GM15510 (cell line): ENCODE results near the gene COL27A1.
"Not testable (repeated sequence)": the region's sequence is repeated elsewhere in the genome, so short reads cannot be mapped to it uniquely, and the experiment has no call there.

ENCODE experiments used
- POLR2A ChIP-seq: IDR thresholded peaks from 3 replicates; pipeline ENCODE4 v1.6.1; 2011; ENCODE audit warnings: borderline replicate concordance; ENCODE audit not compliant: insufficient read length; ENCODE audit errors: extremely low read depth

The COL27A1 gene

DNA sequence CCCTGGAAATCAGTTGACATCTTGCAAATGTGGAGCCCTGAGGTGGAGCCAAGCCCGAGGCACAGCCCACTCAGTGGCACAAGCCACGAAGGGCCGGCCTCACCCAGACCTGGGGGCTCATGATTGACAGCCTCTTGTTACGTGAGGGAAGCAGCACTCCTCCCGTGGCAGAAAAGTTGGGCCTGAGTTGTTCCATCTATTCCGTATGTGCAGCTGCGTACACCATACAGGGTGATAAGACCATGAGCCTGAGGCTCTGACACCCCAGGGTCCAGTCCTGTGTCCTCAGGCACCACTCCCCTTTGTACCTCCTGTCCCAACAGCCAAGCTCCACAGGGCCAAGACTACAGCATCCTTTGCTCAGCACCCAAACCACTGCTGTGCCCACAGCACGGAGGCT, 172.4 kb downstream of the COL27A1 start:
- TF ChIP-seq POLR2A: no peak

GRCh38 chr9:114329625-114330022, 174.3 kb downstream of the COL27A1 start, which contains the start of gene ORM2:
ORM2 (plus strand) TSS chr9:114329869; CDS start chr9:114329905, 36 bp downstream.
- TF ChIP-seq POLR2A: not testable (repeated sequence)

DNA sequence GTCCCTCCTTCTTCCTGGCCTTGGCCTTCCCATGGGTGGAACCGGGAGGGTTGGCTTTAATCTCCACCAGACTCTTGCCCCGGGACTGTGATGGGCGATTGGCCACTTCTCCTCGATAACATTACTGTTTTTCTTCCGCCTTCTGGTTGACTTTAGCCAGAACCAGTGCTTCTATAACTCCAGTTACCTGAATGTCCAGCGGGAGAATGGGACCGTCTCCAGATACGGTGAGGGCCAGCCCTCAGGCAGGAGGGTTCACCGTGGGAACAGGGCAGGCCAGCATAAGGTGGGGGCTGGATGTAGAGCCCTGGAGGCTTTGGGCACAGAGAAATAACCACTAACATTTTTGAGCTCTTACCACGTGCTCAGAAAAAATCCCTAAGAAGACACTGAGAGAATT, 175.3 kb downstream of the COL27A1 start:
- TF ChIP-seq POLR2A: no peak

- TF ChIP-seq POLR2A: no peak
Measured at GRCh38 chr9:114334490-114334889, 179.2 kb downstream of the COL27A1 start.

DNA sequence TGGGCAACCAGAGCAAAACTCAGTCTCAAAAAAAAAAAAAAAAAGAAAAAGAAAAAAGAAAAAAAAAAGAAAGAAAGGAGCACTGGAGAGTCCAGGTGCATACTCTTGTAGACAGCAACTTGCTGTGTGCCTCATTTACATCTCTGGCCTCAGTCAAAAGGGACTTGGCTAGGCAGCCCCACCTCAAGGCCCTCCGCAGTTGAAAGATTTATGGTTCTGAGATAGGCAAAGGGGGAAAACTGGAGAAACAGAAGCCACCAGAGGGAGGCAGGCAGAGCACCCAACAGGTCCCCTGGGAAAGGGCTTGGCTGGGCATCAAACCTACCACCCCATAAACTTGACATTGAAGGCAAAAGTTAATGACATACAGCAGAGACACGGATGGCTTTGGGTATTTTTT, 180.4 kb downstream of the COL27A1 start:
- TF ChIP-seq POLR2A: no peak

DNA sequence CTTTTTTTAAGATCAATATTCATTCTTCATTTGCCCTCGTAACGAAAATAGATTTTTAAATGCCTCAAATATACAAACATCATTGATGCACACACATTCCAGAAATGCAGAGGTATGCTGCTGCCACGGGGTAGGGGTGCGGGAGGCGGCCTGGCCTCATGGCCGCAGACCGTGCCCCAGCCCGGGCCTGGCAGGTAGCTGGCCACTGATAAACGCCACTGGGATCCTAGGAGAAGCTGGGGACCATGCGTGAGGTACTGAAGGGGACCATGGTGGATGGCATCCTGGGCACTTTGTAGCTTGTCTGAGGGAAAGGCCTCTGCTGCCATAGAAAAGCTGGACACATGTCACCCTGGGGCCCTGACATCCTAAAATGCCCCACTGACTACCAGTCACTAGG, 180.8 kb downstream of the COL27A1 start:
- no peak for TF ChIP-seq POLR2A

DNA sequence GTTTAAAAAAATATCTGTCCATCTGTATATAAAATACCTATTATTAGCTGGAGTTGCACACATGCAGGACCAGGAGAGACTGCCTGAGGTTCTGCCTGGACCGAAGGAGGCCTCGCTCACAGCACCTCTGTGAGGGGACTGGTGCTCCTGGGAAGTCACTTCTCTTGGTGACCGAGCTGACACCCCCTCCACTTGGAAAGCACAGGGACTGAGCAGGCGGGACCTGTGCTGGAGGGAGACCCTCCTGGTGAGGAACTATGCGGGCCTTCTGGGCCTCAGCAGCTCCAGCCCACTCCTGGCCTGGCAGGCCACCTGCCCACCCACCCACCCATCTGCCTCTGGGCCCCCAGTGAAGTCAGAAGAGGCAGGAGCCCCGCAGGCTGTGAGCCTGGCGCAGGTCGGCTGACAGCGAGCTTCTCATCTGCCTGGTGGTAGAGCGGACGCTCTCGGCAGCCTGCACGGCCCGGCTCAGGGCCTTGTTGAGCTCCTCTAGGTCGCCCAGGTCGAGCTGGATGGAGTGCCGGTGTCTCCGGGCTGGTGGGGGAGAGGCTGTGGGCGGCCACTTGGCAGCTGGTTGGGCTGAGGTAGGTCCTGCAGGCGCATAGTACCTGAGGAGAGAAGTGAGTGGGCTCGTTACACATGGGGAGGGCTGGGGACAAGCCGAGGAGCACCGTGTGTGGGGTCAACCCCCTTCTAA, 181.5 kb downstream of the COL27A1 start:
- TF ChIP-seq POLR2A: no peak

GRCh38 chr9:114338187-114338586, 182.8 kb downstream of the COL27A1 start:
- no peak for TF ChIP-seq POLR2A

GRCh38 chr9:114339130-114339908, 184.0 kb downstream of the COL27A1 start:
- no peak for TF ChIP-seq POLR2A

- TF ChIP-seq POLR2A: peak; percentile 4
Measured at GRCh38 chr9:114341152-114341830, 186.0 kb downstream of the COL27A1 start.

GRCh38 chr9:114341991-114342390, 186.7 kb downstream of the COL27A1 start:
- TF ChIP-seq POLR2A: peak; percentile 7

- TF ChIP-seq POLR2A: no peak
Measured at GRCh38 chr9:114342755-114343440, 187.6 kb downstream of the COL27A1 start.

- no peak for TF ChIP-seq POLR2A
Measured at GRCh38 chr9:114343471-114344187, 188.3 kb downstream of the COL27A1 start.

- no peak for TF ChIP-seq POLR2A
Measured at GRCh38 chr9:114344188-114344566, 188.8 kb downstream of the COL27A1 start.
